ENCODE measurements around the gene NLN.
"Not testable (repeated sequence)": the region's sequence is repeated elsewhere in the genome, so short reads cannot be mapped to it uniquely, and the experiment has no call there.

Gene NLN

GRCh38 chr5:65721720-65722574 is at the start of gene NLN, which contains the start of gene SGTB:
Gene NLN (plus strand): TSS chr5:65722205. CDS start chr5:65722374, 169 bp downstream.
Gene SGTB (minus strand): TSS chr5:65722109. CDS start chr5:65720807, 1,302 bp downstream.
- peak; percentile 78 to 82 for DNase-seq (ENCODE audit: low read depth in 2 of 2)

DNA sequence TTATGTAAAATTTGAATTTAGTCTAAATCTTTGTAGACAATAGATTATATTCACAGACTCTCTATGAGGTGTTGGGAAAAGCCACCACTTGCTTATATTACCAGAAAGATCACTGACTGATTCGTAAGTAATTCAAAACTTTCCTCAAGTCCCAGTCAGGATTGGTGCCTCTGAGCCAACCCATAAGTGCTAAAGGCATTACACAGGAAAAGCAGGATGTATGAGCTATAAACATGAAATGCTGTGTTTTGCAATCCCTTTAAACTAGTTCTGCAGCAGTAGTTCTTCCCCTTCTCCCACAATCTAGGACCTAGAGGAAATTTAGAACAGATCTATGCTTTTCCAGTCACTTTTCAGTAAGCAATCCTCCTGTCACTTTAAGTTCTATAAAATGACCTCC is 49.2 kb upstream of the NLN start:
- DNase-seq (ENCODE audit: low read depth in 2 of 2) = no peak

- DNase-seq (ENCODE audit: low read depth in 2 of 2) = no peak
Measured at GRCh38 chr5:65674749-65675148, 47.3 kb upstream of the NLN start.

- not testable (repeated sequence) for DNase-seq (ENCODE audit: low read depth in 2 of 2)
Measured at GRCh38 chr5:65676056-65676455, 45.9 kb upstream of the NLN start.

GRCh38 chr5:65682148-65682547 is 39.9 kb upstream of the NLN start:
- DNase-seq (ENCODE audit: low read depth in 2 of 2) = no peak

DNA sequence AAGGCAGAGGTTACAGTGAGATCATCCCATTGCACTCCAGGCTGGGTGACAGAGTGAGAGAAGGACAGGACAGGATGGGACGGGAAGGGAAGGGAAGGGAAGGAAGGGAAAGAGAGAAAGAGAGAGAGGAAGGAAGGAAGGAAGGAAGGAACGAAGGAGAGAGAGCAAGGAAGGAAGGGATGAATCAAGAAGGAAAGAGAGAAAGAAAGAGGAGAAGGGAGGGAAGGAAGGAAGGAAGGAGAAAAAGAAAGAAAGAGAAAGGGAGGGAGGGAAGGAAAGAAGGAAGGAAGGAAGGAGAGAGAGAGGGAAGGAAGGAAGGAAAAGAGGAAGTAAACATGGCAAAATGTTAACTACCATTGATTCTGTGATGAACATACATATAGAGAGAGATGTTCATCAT is 28.9 kb upstream of the NLN start:
- DNase-seq (ENCODE audit: low read depth in 2 of 2) = no peak

DNA sequence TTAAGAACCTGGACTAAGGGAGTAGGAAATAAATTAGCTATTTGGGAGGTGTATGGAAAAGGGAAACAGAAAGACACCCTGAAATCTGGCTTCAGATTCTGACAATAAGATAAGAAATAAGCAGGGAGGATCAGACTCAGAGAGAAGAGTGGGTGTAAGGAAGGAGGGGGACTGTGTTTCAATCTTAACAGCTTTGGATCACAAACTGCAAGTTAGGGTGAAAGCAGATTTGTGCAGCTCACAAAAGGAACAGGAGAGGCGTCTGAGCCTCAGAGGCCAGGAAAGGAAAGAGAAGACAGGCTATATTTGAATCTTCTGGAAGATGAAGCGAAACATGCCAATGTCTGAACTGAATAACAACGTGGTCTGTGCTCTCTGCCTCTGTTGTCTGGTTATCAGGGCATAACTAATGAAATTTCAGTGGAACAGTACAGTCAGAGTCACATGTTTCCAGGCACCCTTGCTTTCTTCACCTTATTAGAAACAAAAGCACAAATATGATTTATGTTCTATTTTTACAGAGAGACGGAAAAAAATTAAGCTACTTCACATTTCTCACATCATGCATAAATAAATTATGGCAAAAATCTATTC is 26.7 kb upstream of the NLN start:
- DNase-seq (ENCODE audit: low read depth in 2 of 2) = no peak

DNA sequence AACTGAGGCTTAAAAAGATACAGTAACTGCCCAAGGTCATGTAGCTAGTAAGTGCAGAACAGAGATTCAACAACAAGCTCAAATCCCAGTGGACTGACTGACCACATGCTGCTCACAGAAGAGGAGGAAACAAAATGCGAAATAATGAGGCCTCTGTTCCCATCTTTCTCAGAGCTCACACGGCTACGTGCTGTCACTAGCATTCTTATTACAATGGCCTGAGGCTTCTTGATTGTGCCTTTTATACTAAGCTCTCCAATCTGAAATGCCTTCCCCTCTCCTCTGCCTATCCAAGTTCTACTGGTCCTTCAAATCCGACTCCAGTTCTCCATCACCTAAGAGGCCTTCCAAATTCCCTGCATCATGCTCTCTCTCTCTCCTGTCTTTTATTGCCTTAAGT is 26.1 kb upstream of the NLN start:
- DNase-seq (ENCODE audit: low read depth in 2 of 2) = no peak

DNA sequence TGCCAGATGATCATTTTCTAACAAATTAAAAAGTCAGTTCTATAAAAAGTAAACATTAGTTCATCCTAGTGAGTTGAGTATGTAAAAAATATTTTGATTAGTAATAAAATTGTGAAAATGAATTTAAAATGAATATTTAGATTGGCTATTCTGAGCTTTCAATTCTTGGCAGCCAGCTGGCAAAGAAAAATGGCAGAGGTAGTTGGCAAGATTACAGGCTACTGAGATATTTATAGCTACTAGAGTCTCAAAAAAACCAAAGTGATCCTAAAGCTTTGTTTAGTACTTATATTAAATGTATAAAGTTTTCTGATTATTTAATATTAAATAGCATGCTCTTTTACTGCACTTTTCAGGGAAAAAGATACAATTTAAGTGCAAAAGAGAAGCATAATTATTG is 25.1 kb upstream of the NLN start:
- no peak for DNase-seq (ENCODE audit: low read depth in 2 of 2)

- no peak for DNase-seq (ENCODE audit: low read depth in 2 of 2)
Measured at GRCh38 chr5:65699338-65699737, 22.7 kb upstream of the NLN start.

- no peak for DNase-seq (ENCODE audit: low read depth in 2 of 2)
Measured at GRCh38 chr5:65702036-65702435, 20.0 kb upstream of the NLN start.

- DNase-seq (ENCODE audit: low read depth in 2 of 2) = no peak
Measured at GRCh38 chr5:65704621-65705239, 17.3 kb upstream of the NLN start.

GRCh38 chr5:65707663-65708062 is 14.3 kb upstream of the NLN start:
- DNase-seq (ENCODE audit: low read depth in 2 of 2) = no peak

DNA sequence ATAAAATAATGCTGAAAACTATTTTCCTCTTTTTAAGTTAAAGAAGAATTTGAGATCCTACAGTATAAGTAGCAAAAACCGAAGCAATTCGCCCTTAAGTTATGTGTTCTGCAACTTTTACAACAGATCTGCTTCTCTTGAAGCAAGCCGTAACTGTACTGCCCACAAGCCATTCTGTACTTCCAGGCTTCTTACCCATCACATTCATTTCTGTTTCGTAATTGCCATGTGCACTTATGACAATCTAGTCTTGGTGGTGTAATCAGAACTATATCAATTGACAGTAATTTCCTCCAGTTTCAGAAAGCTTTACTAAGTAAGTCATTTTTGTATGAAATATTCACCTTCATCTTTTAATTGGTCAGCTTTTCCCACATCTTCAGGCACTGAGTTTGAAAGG is 13.9 kb upstream of the NLN start:
- no peak for DNase-seq (ENCODE audit: low read depth in 2 of 2)

DNA sequence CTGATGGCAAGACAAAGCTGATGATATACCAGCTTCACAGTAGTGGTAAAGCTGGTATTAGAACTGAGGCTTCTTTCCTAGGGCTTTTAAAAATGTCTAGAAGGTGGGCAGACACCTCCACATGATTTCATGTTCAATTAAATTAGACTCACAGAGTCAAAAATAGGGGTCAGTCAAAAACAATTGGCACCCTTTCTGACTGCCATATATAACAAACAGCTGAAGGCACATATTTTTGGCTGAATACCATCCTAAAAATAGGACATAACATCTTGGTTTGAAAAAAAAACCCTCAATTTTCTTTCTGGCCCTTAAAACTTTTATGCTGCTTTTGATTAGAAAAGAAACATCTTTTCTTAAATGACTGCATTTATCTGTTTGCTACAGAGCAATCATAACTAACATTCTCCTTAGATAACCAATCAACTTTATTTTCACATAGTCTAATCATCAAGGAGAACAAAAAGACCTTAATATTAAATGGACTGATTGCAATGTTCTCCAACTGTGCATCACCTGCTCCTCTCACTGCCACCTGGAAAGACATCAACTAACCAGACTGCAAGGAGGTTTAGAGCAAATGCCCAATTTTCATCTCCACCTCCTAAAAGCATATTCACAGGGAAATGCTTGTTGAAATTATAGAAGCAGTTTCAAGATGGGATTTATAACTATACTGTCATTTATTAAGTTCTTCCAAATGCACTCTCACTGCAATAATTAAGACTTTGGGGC is 3.3 kb upstream of the NLN start:
- DNase-seq (ENCODE audit: low read depth in 2 of 2) = no peak

GRCh38 chr5:65721050-65721719 is 820 bp upstream of the NLN start:
- DNase-seq (ENCODE audit: low read depth in 2 of 2) = no peak

- DNase-seq (ENCODE audit: low read depth in 2 of 2) = no peak
Measured at GRCh38 chr5:65722575-65723403, 784 bp downstream of the NLN start.

DNA sequence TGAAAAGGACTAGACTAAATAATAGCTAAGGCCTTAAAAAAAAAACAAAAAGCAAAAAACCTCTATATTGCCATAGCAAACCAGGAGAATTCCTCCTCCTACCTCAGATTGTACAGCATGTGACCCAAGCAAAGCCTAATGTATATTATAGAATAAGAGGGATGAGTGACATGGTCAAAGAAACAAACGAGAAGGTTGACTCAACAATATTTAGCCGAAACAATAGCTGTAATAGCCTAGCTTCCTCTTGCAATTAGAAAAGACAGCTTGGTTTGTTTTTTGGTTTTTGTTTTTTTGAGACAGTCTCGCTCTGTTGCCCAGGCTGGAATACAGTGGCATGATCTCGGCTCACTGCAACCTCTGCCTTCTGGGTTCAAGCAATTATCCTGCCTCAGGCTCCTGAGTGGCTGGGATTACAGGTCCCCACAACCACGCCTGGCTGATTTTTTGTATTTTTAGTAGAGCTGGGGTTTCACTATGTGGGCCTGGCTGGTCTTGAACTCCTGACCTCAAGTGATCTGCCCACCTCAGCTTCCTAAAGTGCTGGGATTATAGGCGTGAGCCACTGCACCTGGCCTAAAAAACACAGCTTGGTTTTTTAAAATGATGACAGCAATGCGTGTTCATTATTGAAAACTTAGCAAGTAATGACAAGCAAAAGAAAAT is 5.6 kb downstream of the NLN start:
- no peak for DNase-seq (ENCODE audit: low read depth in 2 of 2)

GRCh38 chr5:65728218-65728617 is 6.2 kb downstream of the NLN start:
- DNase-seq (ENCODE audit: low read depth in 2 of 2) = no peak

GRCh38 chr5:65730910-65731309 is 8.9 kb downstream of the NLN start:
- no peak for DNase-seq (ENCODE audit: low read depth in 2 of 2)
